ENCODE data around the gene ZNF281.

DNA sequence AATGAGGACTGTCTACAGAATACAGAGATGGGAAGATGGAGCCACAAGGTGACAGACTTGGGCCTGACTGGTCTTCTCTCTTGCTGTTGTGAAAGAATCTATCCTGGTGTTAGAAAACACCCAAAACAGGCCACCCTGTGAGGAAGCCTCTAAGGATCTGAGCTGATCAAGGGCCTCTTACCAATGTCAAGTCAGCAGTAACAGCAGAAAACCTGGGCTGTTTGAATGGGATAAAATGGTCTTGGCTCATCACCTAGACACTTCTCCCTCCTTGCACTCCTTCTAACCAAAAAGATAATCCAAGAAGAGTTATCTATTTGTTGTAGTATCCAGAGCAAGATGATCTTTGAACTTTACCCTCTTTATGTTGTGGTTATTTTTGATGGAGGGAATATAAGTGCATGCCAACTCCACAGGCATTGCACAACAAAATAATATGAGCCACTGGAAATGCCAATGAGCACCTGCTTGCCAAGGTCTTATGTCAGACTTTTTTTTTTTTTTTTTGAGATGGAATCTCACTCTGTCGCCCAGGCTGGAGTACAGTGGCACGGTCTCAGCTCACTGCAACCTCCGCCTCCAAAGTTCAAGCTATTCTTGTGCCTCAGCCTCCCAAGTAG lies 32.8 kb upstream of the ZNF281 start:
- TF ChIP-seq, protein P1, sequence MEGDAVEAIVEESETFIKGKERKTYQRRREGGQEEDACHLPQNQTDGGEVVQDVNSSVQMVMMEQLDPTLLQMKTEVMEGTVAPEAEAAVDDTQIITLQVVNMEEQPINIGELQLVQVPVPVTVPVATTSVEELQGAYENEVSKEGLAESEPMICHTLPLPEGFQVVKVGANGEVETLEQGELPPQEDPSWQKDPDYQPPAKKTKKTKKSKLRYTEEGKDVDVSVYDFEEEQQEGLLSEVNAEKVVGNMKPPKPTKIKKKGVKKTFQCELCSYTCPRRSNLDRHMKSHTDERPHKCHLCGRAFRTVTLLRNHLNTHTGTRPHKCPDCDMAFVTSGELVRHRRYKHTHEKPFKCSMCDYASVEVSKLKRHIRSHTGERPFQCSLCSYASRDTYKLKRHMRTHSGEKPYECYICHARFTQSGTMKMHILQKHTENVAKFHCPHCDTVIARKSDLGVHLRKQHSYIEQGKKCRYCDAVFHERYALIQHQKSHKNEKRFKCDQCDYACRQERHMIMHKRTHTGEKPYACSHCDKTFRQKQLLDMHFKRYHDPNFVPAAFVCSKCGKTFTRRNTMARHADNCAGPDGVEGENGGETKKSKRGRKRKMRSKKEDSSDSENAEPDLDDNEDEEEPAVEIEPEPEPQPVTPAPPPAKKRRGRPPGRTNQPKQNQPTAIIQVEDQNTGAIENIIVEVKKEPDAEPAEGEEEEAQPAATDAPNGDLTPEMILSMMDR (IDR thresholded peaks at IDR 0.05; ENCODE audit: insufficient read depth, low read depth, low read length) = no peak
- no peak for TF ChIP-seq EZH2 (IDR thresholded peaks at IDR 0.05; ENCODE audit: insufficient read depth, low read length)
